HPDE6-E6E7 (cell line): ENCODE results near the gene COL4A1.
A peak's percentile ranks its signal among the peaks of the same experiment; 100 is the strongest.

Source experiments
- DNase-seq: peaks from one replicate; pipeline ENCODE4 v3.0.0; 2011; ENCODE audit warnings: missing footprints; ENCODE audit errors: extremely low spot score

The COL4A1 gene

GRCh38 chr13:110166598-110166997, 140.4 kb downstream of the COL4A1 start:
- no peak for DNase-seq

DNA sequence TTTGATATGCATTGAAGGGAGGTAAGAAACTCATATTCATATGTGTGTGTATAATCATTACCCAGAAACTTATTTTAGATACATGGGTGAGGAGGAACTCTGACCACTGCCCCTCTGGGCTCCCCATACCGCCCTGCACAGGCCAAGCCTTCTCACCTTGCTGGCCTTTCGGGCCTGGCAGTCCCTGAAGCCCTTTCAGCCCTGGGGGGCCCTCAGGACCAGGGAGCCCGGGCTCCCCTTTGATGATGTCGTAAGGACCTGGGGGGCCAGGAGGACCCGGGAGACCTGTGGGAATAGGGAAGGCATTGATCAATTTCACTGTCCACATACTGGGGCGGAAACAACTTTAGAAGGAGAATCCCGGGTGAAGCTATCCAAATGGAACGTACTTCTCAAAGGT, 142.3 kb downstream of the COL4A1 start:
- DNase-seq = no peak

GRCh38 chr13:110162866-110163658, 143.9 kb downstream of the COL4A1 start:
- no peak for DNase-seq

GRCh38 chr13:110162053-110162452, 144.9 kb downstream of the COL4A1 start:
- DNase-seq = no peak

- DNase-seq = no peak
These were observed 145.7 kb downstream of the COL4A1 start for GRCh38 chr13:110161112-110161882.

GRCh38 chr13:110158226-110158625, 148.7 kb downstream of the COL4A1 start:
- DNase-seq = no peak

GRCh38 chr13:110157718-110158117, 149.2 kb downstream of the COL4A1 start:
- no peak for DNase-seq

DNA sequence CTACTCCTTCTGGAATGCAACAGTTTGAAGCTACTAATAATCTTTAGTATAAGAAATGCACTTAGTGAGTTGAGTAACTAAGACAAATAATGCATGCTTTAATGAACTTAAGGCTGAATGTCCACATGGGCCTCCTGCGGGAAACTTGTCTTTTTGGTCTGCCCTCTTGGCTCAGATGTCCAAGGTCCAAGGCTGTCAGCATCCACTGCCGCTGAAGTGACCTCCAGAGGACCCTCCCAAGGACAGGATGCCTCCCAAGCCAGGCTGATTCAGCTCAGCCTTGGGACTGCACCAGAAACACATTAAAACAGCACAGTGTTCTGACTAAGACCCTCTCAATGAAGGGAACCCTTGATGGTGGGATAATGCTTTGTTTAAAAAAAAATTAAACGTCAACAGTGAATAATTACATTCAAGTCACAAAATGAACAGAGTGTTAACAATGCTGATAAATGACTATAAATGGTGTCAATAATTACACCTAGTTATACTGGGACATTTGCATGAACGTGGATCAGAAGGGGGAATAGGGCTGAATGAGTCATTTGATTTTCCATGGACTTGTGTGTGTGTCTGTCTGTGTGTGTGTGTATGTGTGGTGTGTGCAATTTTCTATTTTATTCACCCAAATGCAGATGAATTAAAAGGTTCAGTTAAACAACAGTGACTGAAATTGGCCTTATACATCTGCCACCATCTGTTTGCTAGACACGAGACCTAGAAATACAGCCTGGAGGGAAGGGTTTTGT, 150.5 kb downstream of the COL4A1 start:
- DNase-seq = no peak

DNA sequence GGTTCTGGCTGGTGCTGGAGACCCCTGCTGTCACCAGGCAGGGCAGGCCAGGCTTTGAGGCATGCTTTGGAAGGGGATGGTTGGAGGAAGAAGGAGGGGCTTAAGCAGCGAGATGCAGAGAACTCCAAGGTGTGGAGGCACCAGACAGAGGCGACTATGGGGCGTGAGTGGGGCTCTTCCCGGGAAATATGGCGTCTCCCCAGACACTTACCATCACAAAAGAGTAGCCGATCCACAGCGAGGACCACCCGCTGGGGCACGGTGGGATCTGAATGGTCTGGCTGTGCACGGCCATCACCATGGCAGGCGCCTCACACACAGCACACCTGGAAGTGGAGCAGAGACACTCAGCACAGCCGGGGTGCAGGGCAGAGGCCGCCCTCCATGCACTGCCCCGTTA, 151.9 kb downstream of the COL4A1 start:
- DNase-seq = no peak

DNA sequence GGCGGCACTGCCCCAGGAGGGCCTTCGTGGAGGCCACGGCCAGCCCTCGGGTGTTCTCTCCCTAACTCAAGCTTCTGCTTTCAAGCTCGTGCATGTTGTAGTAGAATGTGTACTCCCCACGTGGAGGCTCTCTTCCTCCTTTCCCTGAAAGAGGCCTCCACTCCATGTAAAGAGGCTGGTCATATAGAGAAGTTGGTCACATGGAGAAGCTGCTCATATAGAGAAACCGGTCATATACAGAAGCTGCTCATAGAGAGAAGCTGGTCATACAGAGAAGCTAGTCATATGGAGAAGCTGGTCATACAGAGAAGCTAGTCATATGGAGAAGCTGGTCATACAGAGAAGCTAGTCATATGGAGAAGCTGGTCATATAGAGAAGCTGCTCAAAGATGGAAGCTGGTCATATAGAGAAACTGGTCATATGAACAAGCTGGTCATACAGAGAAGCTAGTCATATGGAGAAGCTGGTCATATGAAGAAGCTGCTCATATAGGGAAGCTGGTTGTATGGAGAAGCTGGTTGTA, 152.5 kb downstream of the COL4A1 start:
- no peak for DNase-seq

DNA sequence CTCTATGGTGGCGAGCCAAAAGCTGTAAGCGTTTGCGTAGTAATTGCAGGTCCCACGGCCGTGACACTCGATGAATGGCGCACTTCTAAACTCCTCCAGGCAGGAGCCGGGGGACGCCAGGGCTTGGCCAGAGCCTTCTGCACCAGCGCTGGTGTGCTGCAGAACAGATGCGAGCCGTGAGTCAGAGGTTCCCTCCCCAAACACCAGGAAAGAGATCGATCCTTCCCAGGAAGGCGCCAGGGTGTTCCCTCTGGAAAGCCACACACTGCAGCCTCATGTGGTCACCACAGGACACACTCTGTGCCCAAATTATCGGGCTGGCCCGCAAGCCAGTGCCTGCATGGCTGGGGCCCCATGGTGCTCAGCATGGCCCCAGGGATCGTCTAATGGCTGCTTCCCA, 154.6 kb downstream of the COL4A1 start:
- DNase-seq = no peak

DNA sequence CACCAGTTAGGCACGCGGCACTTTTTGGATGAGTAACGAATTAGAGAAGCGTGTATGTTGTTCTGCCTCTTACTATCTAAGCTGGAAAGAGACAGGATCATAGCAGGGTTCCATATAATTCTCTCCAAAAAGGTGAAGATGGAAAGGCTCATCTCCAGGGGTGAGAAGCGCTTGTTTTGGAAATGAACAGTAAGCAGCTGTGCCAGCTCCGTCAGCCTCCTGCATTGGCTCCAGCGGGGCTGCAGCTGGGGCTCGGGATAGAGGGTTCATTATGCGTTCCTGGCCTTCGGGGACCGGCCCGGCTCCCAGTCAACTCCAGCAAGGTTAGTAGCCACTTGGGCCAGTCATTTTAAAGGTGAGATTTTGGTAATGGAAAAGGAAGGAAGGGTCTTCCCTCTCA, 155.5 kb downstream of the COL4A1 start:
- DNase-seq = no peak

GRCh38 chr13:110150384-110151101, 156.4 kb downstream of the COL4A1 start:
- DNase-seq = no peak

DNA sequence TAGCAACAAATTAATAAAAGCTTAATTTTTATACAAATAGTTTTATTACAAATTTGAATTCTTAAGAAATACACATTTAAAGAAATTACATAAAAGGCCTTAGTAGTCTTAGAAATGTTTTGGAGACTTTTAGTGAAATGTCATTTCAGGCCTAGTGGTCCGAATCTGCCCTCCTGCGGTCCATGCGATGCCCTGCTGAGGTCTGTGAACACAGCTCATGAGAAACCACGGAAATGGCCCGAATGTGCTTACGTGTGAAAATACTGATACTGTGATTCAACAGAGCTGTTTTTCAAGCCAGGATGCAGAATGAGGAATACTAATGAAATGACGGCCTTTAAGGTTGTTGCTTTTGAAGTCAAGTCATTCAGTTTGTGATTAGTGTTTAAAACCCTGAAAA, 157.9 kb downstream of the COL4A1 start:
- no peak for DNase-seq

GRCh38 chr13:110140099-110140498, 166.9 kb downstream of the COL4A1 start:
- no peak for DNase-seq

DNA sequence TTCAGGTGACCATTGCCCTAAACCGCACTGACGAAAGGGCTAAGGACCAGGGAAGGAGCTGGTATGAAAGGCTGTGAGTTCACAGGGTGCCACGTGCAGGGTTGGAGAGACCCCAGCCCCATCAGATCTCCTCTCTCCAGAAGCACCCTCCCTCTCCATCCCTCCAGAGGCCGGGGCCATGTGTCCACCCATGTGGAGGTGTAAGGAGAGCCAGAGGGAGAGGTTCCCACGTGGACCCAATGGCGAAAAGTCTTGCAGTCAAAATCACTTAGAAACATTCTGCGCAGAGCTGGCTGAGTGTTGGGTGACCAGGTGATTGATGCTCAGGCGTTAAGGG, 168.3 kb downstream of the COL4A1 start:
- no peak for DNase-seq

DNA sequence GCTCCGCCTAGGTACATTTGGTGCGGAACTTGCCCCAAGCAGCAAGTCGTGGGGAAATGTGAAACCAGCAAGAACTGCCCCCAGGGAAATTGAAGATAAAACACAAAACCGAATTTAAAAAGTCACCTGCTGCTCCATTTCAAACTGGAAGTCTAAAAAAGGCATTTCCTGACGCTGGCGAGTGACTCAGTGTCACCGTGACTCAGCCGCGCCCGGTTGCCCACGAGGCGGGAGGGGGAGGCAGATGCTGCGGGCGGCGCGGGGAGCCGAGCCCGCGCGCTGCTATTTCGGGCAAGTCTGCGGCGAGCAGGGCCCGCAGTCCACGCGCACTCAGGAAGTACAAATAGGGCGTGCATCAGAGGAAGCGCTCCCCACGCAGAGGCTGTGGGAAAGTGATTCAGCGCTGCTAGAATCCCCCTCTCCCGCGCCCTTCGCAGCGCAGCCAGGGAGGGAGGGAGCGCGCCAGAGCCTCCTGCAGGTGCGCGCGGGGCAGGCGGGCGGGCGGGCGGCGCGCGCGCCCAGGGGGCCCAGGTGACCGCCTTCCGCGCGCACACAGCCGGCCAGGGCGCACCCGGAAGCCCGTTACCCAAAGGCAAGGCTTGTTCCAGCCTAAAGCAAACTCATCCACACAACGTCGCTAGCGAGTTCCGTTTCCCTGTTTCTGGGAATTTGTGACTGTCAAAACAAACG, 168.8 kb downstream of the COL4A1 start:
- DNase-seq = peak; percentile 87

- DNase-seq = no peak
These were observed 169.3 kb downstream of the COL4A1 start for GRCh38 chr13:110137680-110138009.

GRCh38 chr13:110136660-110137585, 170.0 kb downstream of the COL4A1 start:
- no peak for DNase-seq

DNA sequence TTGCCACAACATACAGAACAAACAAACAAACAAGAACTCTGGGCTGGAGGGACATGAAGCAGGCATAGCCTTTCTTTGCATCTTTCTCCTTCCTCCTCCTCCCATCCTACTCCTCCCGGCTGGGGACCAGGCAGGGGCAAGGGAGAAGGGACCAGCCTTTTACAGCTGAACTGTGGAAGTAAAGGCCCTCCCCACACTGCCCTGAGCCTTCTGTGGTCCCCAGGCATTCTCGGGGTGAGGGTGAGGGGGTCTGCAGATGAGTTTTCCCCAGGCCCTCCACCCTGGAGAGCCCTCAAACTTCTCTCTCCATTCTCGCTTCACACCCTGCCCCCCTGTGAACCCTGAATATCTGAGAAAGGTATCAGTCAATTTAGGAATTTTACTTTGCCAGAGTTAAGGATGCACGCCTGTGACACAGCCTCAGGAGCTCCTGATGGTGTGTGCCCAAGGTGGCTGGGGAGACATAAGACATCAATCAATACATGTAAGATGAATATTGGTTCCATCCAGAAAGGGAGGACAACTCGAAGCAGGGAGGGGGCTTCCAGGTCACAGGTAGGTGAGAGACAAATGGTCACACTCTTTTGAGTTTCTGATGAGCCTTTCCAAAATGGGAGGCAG, 170.9 kb downstream of the COL4A1 start:
- no peak for DNase-seq
